ENCODE data around the gene HOXA3.

Gene HOXA3

GRCh38 chr7:27101171-27101956 is 51.0 kb downstream of the HOXA3 start:
- no peak for DNase-seq

- DNase-seq, result no peak
These were observed 51.7 kb downstream of the HOXA3 start for GRCh38 chr7:27100694-27101170.

GRCh38 chr7:27099453-27100370 is 52.7 kb downstream of the HOXA3 start:
- no peak for DNase-seq

DNA sequence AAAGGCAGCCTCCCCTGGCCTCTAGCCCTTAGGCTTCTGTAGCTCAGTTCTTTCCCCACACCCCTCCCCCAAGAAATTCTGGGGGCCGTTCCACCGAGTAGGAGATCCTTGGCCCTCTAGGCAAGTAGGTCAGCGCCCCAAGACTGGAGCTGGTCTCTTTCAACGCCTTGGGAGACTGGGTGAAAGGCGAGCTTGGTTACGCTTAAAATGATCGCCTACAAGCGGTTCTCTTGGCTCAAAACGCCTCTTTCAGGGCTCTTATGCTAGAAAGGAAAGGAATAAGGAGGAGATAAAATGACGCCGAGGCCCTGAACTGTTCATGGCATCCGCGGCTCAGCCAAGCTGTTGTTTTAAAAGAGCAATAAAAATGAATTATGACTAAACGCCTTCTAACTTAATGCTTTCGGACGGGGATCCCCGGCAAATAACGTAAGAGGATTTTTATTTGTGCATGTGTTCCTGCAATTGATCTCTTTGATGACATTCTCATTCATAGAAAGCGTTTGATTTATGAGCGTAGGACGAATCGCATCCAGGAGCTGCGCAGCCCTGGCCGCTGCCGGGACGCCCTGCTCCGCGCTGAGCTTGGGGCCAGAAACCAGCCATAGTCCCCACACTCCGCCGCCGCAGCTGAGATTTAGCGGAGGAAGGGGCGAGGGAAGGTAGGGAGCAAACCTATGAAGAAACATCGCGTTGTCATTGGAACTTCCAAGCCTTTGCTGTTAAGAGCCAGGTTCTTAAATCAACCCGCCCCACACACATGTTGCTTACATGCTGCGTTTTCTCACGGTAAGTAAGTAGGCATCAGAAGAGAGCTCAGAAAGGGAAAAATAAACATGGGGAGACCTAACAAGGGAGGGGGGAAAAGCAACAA is 53.6 kb downstream of the HOXA3 start:
- no peak for DNase-seq

GRCh38 chr7:27097686-27098577 is 54.5 kb downstream of the HOXA3 start:
- DNase-seq, result no peak

DNA sequence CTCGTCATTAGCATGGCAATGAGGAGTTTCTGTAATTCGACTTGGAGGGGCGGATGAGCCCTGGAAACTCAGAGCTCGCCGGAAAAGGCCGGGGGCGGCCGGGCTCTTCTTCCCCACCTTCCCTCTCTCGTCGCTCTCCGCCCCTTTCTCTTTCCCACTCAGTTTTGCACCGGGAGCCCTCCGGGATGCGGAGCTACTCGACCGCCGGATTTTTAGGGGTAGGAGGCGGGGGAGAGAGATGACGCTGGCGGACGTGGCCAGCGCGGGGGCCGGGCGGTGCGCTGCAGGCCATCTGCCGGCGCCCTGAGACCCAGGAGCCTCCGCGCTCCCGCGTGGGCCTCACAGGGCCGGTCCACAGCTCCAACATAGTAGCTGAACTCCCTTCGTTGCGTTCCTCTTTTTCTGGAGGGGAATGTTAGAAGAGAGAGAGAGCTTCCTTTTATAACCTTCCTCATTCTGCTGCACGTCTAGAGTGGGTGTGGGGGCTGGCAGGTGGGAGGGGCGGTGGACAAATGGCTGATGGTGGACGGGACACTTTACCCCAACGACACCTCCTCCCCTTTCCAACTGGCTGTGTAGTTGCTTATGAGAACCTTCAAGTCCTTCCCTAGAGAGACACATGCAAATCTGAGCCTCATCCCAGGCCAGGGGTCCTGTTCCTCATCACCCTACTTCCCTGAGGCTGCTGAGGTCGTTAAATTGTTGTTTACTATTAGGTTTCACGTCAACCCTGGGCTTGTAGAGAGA is 55.4 kb downstream of the HOXA3 start:
- DNase-seq, result no peak

- DNase-seq, result peak; percentile 77
These were observed 56.3 kb downstream of the HOXA3 start, which contains the start of gene HOXA1 for GRCh38 chr7:27095897-27096767. Gene HOXA1 (minus strand): TSS chr7:27096000. CDS start chr7:27095912, 88 bp downstream.

GRCh38 chr7:27095050-27095896 is 57.1 kb downstream of the HOXA3 start:
- peak; percentile 5 for DNase-seq

- DNase-seq, result no peak
These were observed 57.9 kb downstream of the HOXA3 start for GRCh38 chr7:27094304-27095049.

DNA sequence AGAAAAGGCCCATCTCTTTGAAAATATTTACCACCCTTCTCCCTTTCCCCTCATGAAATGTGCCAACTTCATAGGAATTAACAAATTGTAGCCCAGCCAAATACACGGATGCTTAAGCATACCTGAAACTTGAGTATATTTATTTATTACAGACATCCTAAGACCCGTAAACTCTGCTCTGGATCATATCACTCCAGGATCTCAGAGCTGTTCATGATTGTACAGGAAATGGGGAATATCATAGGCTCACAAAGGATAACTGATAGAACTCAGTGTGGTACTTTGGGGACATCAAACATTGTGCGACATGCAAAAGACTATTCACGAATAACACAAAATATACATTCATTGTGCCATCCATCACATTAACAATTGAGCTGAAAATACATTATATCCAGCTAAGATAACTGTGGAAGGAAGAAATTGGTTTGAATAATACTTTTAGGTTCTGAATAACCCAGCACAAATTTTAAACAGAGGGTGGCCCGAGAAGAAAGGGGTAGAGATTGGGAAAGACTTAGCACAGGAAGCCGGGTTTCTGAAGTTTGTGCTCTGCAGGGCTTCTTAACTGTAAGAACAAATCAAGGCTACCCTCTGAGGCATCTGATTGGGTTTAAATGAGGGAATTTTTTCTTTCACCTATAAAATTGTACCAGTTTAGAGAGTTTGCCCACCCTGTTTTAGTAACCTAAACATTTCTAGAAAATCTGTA is 59.0 kb downstream of the HOXA3 start:
- DNase-seq, result no peak

DNA sequence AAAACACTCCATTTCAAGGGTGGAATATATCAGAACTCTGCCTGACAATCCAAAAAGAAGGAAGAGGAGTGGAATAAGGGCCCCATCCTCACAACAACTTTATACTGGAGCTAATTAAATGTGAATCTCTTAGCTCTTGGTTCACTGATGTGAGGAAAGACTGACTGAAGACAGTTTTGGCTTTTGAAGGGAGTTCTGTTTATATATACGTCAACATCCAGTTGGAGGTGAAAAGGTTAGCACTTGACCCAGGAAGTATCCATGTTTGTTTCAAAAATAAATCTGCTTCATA is 59.6 kb downstream of the HOXA3 start:
- DNase-seq, result no peak

- DNase-seq, result no peak
These were observed 60.2 kb downstream of the HOXA3 start for GRCh38 chr7:27091941-27092818.

DNA sequence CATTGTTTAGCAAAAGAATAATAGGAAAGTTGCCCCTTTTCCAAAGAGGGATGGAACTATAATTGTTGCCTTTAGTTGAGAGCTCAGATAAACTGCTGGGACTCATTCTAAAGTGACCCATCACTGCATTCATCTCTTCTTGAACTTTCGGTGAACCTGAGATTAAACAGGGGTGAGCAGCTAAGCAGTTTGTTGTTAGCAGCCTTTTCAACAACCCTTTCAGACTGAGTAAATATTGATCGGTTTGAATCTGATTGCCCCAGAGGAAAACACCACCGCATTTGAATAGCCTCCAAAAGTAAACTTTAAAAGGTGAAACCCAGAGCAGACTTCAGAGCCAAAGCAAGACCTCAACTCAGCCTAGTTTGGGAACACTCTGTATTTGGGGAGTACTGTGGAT is 61.3 kb downstream of the HOXA3 start:
- no peak for DNase-seq

GRCh38 chr7:27088002-27088922 is 64.1 kb downstream of the HOXA3 start:
- no peak for DNase-seq

DNA sequence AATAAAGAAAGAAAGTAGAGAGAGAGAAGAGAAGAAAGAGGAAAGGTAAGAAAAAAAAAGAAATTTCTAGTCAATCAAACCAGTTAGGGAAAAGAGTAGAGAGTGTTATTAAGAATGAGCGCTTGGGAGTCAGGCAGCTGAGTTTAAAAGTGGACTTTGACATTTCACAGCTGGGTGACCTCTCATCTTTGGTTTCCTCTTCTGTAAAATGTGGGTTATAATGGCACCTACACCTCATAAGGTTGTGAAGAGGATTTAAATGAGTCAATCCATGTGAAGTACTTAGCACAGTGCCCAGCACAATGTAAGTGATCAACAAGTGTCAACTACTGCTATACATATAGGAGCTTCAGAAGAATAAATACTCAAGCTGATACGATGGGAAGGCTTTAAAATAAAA is 68.7 kb downstream of the HOXA3 start:
- no peak for DNase-seq

All from activated CD4-positive, alpha-beta T cell treated with anti-CD3 and anti-CD28 coated beads, Interleukin-2, amount 50 U/mL, for 16 hours (primary cell).